Fibroblast of mammary gland (primary cell): ENCODE results near the gene AIF1.

Source experiments
- DNase-seq: peaks from one replicate; pipeline ENCODE4 v3.0.0-alpha.2; 2010; ENCODE audit warnings: low read depth
- H3K4me3 ChIP-seq: 2 replicates; pipeline ENCODE4 v1.5.1; 2011; ENCODE audit warnings: low read depth, mild to moderate bottlenecking, low read length, moderate library complexity; ENCODE audit not compliant: control insufficient read depth
- CTCF ChIP-seq: conservative IDR thresholded peaks from 2 replicates; pipeline ENCODE4 v1.5.1; 2011; ENCODE audit warnings: low read depth, low read length, inconsistent platforms; ENCODE audit not compliant: control insufficient read depth, insufficient read depth

AIF1 gene

GRCh38 chr6:31631209-31631608, 16.2 kb downstream of the AIF1 start:
- no peak for DNase-seq
- no peak for TF ChIP-seq CTCF
- H3K4me3 ChIP-seq = no peak overlapping the region

GRCh38 chr6:31631681-31632278, 16.7 kb downstream of the AIF1 start:
- TF ChIP-seq CTCF = no peak
- H3K4me3 ChIP-seq = no peak overlapping the region
- no peak for DNase-seq

- no peak for TF ChIP-seq CTCF
- H3K4me3 ChIP-seq = no peak overlapping the region
- no peak for DNase-seq
Observed at GRCh38 chr6:31632279-31632946, 17.4 kb downstream of the AIF1 start.

GRCh38 chr6:31633447-31633846, 18.4 kb downstream of the AIF1 start:
- no peak for TF ChIP-seq CTCF
- no peak overlapping the region for H3K4me3 ChIP-seq
- no peak for DNase-seq

- no peak overlapping the region for H3K4me3 ChIP-seq
- TF ChIP-seq CTCF = no peak
- DNase-seq = peak; percentile 72
Observed at GRCh38 chr6:31634131-31634530, 19.1 kb downstream of the AIF1 start.

- no peak for TF ChIP-seq CTCF
- no peak overlapping the region for H3K4me3 ChIP-seq
- DNase-seq = no peak
Observed at GRCh38 chr6:31634969-31635575, 20.0 kb downstream of the AIF1 start.
